ENCODE data around the gene ENOX2.
A peak's percentile ranks its signal among the peaks of the same experiment; 100 is the strongest.

The ENOX2 gene

DNA sequence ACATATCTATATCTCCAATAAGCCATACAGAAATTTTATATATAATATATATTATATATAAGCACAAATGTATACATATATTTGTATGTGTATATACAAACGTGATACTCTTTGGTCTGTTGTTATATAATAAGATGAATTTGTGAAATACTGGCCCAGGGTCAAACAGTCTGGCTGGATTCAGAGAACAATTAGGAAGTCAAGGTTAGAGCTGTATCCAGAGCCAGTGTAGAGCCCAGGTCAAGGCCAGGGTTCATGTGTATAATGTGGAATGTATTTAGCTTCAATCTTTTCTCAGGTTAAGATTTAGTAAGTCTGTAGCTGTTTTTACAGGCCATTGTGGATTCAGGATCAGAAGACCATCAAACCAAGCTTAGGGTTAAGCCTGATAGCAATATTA is 3.8 kb upstream of the ENOX2 start:
- no peaks in the 10 kb centered on the region for H3K36me3 ChIP-seq (ENCODE audit: control insufficient read depth, low read length)
- no peaks in the 10 kb centered on the region for H3F3A ChIP-seq (ENCODE audit: control insufficient read depth, insufficient read depth)
- H3K4me3 ChIP-seq (ENCODE audit: low read length): no peak overlapping the region
- no peaks in the 10 kb centered on the region for H3K9me2 ChIP-seq (replicated peaks; ENCODE audit: control insufficient read depth, low read length)
- no peak overlapping the region for H3K27ac ChIP-seq (ENCODE audit: low read depth, low read length)
- no peaks in the 10 kb centered on the region for H3K27me3 ChIP-seq (ENCODE audit: control insufficient read depth, low read length)
- H3K79me2 ChIP-seq (ENCODE audit: control insufficient read depth, low read length): peaks cover 8% of the 10 kb centered on the region
- no peaks in the 10 kb centered on the region for H4K20me1 ChIP-seq (ENCODE audit: control insufficient read depth, insufficient read depth, low read depth, low read length)
- H3K4me1 ChIP-seq (ENCODE audit: control insufficient read depth, low read length): peaks cover 12% of the 10 kb centered on the region
- no peak for TF ChIP-seq EZH2phosphoT487 (IDR thresholded peaks at IDR 0.05; ENCODE audit: borderline replicate concordance, low read length)
- TF ChIP-seq, protein P1, sequence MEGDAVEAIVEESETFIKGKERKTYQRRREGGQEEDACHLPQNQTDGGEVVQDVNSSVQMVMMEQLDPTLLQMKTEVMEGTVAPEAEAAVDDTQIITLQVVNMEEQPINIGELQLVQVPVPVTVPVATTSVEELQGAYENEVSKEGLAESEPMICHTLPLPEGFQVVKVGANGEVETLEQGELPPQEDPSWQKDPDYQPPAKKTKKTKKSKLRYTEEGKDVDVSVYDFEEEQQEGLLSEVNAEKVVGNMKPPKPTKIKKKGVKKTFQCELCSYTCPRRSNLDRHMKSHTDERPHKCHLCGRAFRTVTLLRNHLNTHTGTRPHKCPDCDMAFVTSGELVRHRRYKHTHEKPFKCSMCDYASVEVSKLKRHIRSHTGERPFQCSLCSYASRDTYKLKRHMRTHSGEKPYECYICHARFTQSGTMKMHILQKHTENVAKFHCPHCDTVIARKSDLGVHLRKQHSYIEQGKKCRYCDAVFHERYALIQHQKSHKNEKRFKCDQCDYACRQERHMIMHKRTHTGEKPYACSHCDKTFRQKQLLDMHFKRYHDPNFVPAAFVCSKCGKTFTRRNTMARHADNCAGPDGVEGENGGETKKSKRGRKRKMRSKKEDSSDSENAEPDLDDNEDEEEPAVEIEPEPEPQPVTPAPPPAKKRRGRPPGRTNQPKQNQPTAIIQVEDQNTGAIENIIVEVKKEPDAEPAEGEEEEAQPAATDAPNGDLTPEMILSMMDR (IDR thresholded peaks at IDR 0.05; ENCODE audit: low read depth, low read length, poor library complexity, severe bottlenecking): no peak
- H3K9me3 ChIP-seq (ENCODE audit: control insufficient read depth, insufficient read depth, low read length): no peaks in the 10 kb centered on the region
- no peak overlapping the region for H3K4me2 ChIP-seq (ENCODE audit: low read length)

DNA sequence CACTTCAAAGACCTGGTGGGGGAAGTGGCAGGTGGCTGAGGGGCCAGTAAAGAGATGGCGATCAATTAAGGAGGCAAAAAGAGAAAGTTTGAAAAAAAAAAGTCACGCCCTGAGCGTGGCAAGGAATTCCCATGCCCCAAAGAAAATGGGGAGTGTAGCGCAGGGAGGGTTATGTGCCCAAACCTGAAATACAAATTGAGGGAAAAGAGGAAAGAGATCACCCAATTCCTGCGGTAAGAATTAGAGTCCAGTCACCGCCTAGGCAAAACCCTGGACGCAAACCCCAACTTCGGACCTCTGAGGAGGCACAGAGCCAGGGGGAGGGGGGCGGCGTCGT is 595 bp downstream of the ENOX2 start:
- Histone ChIP-seq H3K27me3 (ENCODE audit: control insufficient read depth, low read length) (no peaks in the 10 kb centered on the region), H3K9me3 (ENCODE audit: control insufficient read depth, insufficient read depth, low read length) (no peaks in the 10 kb centered on the region), H4K20me1 (ENCODE audit: control insufficient read depth, insufficient read depth, low read depth, low read length) (no peaks in the 10 kb centered on the region), H3K4me2 (ENCODE audit: low read length) (peak overlapping the region; percentile 70), H3K36me3 (ENCODE audit: control insufficient read depth, low read length) (no peaks in the 10 kb centered on the region), H3K27ac (ENCODE audit: low read depth, low read length) (no peak overlapping the region), H3K4me1 (ENCODE audit: control insufficient read depth, low read length) (peaks cover 12% of the 10 kb centered on the region), H3K4me3 (ENCODE audit: low read length) (peak overlapping the region; percentile 78), H3K79me2 (ENCODE audit: control insufficient read depth, low read length) (peaks cover 9% of the 10 kb centered on the region), H3F3A (ENCODE audit: control insufficient read depth, insufficient read depth) (no peaks in the 10 kb centered on the region), H3K9me2 (replicated peaks; ENCODE audit: control insufficient read depth, low read length) (no peaks in the 10 kb centered on the region)
- TF ChIP-seq EZH2phosphoT487 (IDR thresholded peaks at IDR 0.05; ENCODE audit: borderline replicate concordance, low read length): no peak
- TF ChIP-seq, protein P1 (IDR thresholded peaks at IDR 0.05; ENCODE audit: low read depth, low read length, poor library complexity, severe bottlenecking): no peak

- H3K27me3 ChIP-seq (ENCODE audit: control insufficient read depth, low read length): no peaks in the 10 kb centered on the region
- H4K20me1 ChIP-seq (ENCODE audit: control insufficient read depth, insufficient read depth, low read depth, low read length): no peaks in the 10 kb centered on the region
- peaks cover 3% of the 10 kb centered on the region for H3K79me2 ChIP-seq (ENCODE audit: control insufficient read depth, low read length)
- H3K4me2 ChIP-seq (ENCODE audit: low read length): no peak overlapping the region
- TF ChIP-seq, protein P1 (IDR thresholded peaks at IDR 0.05; ENCODE audit: low read depth, low read length, poor library complexity, severe bottlenecking): no peak
- H3K9me2 ChIP-seq (replicated peaks; ENCODE audit: control insufficient read depth, low read length): no peaks in the 10 kb centered on the region
- H3K27ac ChIP-seq (ENCODE audit: low read depth, low read length): no peak overlapping the region
- H3K9me3 ChIP-seq (ENCODE audit: control insufficient read depth, insufficient read depth, low read length): no peaks in the 10 kb centered on the region
- no peaks in the 10 kb centered on the region for H3F3A ChIP-seq (ENCODE audit: control insufficient read depth, insufficient read depth)
- no peaks in the 10 kb centered on the region for H3K36me3 ChIP-seq (ENCODE audit: control insufficient read depth, low read length)
- peaks cover 3% of the 10 kb centered on the region for H3K4me1 ChIP-seq (ENCODE audit: control insufficient read depth, low read length)
- H3K4me3 ChIP-seq (ENCODE audit: low read length): no peak overlapping the region
Measured at GRCh38 chrX:130896802-130897501, 6.1 kb downstream of the ENOX2 start.
